WTC11 (cell line): Measurements from ENCODE around the gene SAMD1.

Experiments used
- ATF1 ChIP-seq: sonication (generic); formaldehyde crosslinking; IDR thresholded peaks from 2 replicates; pipeline ENCODE4 v1.8.1; 2023; ENCODE audit warnings: mild to moderate bottlenecking, moderate library complexity, missing genetic modification reagents
- ETV6 ChIP-seq: sonication (generic); formaldehyde crosslinking; IDR thresholded peaks from 2 replicates; pipeline ENCODE4 v1.8.1; 2022; ENCODE audit warnings: mild to moderate bottlenecking, missing genetic modification reagents
- FOXK1 ChIP-seq: sonication (generic); formaldehyde crosslinking; IDR thresholded peaks from 2 replicates; pipeline ENCODE4 v1.8.0; 2022; ENCODE audit warnings: mild to moderate bottlenecking, moderate library complexity, missing genetic modification reagents
- GABPB1 ChIP-seq: sonication (generic); formaldehyde crosslinking; IDR thresholded peaks from 2 replicates; pipeline ENCODE4 v1.8.1; 2023; ENCODE audit warnings: mild to moderate bottlenecking, missing genetic modification reagents
- NFYB ChIP-seq: sonication (generic); formaldehyde crosslinking; conservative IDR thresholded peaks from 2 replicates; pipeline ENCODE4 v1.8.0; 2022; ENCODE audit warnings: low read depth, missing genetic modification reagents
- NR1H2 ChIP-seq: sonication (generic); formaldehyde crosslinking; IDR thresholded peaks from 2 replicates; pipeline ENCODE4 v1.9.0; 2021; ENCODE audit warnings: mild to moderate bottlenecking, moderate library complexity, missing genetic modification reagents
- TF ChIP-seq, protein P1 (sequence below): sonication (generic); formaldehyde crosslinking; IDR thresholded peaks from 2 replicates; pipeline ENCODE4 v1.8.1; 2022; ENCODE audit warnings: low read depth, mild to moderate bottlenecking, moderate library complexity, missing genetic modification reagents, borderline replicate concordance
- TF ChIP-seq, protein P2 (sequence below): fragments of 200-600 bp; IDR thresholded peaks from 2 replicates; pipeline ENCODE4 v1.8.0; 2022; ENCODE audit warnings: antibody characterized with exemption
- TF ChIP-seq, protein P3 (sequence below): sonication (generic); formaldehyde crosslinking; IDR thresholded peaks from 2 replicates; pipeline ENCODE4 v1.8.0; 2023; ENCODE audit warnings: mild to moderate bottlenecking, missing genetic modification reagents
- TF ChIP-seq, protein P4 (sequence below): sonication (generic); formaldehyde crosslinking; IDR thresholded peaks from 2 replicates; pipeline ENCODE4 v1.8.0; 2022; ENCODE audit warnings: mild to moderate bottlenecking, missing genetic modification reagents
- TF ChIP-seq, protein P5 (sequence below): sonication (generic); formaldehyde crosslinking; IDR thresholded peaks from 2 replicates; pipeline ENCODE4 v1.8.0; 2023; ENCODE audit warnings: missing genetic modification reagents
- TF ChIP-seq, protein P6 (sequence below): fragments of 250-450 bp; sonication (Bioruptor Pico); conservative IDR thresholded peaks from 2 replicates; pipeline ENCODE4 v1.9.0; 2021; ENCODE audit warnings: mild to moderate bottlenecking

DNA sequence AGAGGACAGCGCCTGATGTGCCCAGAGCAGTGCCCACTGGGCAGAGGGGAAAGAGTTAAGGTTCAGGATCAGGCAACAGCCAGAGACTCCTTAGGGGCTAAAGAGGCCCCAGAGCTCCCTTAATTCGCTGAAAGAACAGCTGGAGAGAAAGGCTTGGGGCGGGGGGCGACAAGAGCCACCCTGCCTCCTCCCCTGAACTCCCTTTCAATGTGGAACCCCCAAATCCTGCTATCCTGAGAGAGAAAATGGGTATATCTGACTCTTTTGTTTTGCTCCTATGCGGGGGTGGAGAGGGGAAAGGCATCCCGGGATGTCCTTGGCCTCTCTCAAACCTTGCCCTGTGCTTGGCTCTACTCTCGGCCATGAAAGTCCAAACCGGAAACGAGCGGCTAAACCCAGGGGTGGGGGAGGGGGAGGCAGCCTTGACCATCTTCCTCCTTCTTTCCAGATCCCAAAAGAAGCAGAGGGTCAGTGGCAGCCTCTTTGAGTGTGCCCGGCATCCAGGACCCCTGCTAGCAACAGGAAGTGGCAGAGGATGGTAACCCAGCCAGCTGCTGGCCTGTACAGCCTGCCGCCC is 22.3 kb upstream of the SAMD1 start:
- TF ChIP-seq, protein P1, sequence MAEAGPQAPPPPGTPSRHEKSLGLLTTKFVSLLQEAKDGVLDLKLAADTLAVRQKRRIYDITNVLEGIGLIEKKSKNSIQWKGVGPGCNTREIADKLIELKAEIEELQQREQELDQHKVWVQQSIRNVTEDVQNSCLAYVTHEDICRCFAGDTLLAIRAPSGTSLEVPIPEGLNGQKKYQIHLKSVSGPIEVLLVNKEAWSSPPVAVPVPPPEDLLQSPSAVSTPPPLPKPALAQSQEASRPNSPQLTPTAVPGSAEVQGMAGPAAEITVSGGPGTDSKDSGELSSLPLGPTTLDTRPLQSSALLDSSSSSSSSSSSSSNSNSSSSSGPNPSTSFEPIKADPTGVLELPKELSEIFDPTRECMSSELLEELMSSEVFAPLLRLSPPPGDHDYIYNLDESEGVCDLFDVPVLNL (CRISPR knock-in tag) = no peak
- TF ChIP-seq, protein P2, sequence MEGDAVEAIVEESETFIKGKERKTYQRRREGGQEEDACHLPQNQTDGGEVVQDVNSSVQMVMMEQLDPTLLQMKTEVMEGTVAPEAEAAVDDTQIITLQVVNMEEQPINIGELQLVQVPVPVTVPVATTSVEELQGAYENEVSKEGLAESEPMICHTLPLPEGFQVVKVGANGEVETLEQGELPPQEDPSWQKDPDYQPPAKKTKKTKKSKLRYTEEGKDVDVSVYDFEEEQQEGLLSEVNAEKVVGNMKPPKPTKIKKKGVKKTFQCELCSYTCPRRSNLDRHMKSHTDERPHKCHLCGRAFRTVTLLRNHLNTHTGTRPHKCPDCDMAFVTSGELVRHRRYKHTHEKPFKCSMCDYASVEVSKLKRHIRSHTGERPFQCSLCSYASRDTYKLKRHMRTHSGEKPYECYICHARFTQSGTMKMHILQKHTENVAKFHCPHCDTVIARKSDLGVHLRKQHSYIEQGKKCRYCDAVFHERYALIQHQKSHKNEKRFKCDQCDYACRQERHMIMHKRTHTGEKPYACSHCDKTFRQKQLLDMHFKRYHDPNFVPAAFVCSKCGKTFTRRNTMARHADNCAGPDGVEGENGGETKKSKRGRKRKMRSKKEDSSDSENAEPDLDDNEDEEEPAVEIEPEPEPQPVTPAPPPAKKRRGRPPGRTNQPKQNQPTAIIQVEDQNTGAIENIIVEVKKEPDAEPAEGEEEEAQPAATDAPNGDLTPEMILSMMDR = no peak
- TF ChIP-seq, protein P3, sequence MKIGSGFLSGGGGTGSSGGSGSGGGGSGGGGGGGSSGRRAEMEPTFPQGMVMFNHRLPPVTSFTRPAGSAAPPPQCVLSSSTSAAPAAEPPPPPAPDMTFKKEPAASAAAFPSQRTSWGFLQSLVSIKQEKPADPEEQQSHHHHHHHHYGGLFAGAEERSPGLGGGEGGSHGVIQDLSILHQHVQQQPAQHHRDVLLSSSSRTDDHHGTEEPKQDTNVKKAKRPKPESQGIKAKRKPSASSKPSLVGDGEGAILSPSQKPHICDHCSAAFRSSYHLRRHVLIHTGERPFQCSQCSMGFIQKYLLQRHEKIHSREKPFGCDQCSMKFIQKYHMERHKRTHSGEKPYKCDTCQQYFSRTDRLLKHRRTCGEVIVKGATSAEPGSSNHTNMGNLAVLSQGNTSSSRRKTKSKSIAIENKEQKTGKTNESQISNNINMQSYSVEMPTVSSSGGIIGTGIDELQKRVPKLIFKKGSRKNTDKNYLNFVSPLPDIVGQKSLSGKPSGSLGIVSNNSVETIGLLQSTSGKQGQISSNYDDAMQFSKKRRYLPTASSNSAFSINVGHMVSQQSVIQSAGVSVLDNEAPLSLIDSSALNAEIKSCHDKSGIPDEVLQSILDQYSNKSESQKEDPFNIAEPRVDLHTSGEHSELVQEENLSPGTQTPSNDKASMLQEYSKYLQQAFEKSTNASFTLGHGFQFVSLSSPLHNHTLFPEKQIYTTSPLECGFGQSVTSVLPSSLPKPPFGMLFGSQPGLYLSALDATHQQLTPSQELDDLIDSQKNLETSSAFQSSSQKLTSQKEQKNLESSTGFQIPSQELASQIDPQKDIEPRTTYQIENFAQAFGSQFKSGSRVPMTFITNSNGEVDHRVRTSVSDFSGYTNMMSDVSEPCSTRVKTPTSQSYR (CRISPR knock-in tag) = no peak
- TF ChIP-seq, protein P4, sequence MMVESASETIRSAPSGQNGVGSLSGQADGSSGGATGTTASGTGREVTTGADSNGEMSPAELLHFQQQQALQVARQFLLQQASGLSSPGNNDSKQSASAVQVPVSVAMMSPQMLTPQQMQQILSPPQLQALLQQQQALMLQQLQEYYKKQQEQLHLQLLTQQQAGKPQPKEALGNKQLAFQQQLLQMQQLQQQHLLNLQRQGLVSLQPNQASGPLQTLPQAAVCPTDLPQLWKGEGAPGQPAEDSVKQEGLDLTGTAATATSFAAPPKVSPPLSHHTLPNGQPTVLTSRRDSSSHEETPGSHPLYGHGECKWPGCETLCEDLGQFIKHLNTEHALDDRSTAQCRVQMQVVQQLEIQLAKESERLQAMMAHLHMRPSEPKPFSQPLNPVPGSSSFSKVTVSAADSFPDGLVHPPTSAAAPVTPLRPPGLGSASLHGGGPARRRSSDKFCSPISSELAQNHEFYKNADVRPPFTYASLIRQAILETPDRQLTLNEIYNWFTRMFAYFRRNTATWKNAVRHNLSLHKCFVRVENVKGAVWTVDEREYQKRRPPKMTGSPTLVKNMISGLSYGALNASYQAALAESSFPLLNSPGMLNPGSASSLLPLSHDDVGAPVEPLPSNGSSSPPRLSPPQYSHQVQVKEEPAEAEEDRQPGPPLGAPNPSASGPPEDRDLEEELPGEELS (CRISPR knock-in tag) = no peak
- TF ChIP-seq ATF1 (CRISPR knock-in tag) (no peak), NR1H2 (no peak), NFYB (CRISPR knock-in tag) (no peak), FOXK1 (no peak), GABPB1 (CRISPR knock-in tag) (no peak), ETV6 (no peak)
- TF ChIP-seq, protein P5, sequence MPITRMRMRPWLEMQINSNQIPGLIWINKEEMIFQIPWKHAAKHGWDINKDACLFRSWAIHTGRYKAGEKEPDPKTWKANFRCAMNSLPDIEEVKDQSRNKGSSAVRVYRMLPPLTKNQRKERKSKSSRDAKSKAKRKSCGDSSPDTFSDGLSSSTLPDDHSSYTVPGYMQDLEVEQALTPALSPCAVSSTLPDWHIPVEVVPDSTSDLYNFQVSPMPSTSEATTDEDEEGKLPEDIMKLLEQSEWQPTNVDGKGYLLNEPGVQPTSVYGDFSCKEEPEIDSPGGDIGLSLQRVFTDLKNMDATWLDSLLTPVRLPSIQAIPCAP (CRISPR knock-in tag) = no peak
- TF ChIP-seq, protein P6, sequence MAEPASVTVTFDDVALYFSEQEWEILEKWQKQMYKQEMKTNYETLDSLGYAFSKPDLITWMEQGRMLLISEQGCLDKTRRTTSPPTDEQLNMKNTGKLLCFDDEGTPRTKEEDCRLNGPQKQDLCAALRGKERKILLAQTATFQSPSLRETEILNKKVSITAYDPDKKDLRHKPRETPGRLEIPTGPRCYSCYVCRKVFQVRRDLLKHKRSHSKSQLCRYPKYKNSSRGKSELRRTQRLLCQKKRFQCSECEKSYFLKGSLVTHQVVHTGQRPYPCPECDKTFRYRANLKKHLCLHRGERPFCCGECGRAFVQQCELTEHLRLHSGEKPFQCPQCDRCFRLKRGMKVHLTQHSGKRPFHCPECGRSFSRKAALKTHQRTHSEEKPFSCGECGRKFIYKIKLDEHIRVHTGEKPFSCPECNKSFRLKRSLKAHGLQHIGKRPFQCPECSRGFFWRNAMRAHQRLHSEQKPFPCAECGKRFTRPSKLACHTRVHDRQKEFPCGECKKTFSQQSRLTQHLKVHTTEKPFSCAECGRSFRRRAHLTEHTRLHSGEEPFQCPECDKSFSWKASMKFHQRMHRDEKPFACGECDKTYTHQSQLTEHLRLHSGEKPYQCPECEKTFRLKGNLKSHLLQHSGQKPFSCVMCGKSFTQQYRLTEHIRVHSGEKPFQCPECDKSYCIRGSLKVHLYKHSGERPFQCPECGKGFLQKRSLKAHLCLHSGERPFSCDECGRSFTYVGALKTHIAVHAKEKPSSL (CRISPR knock-in tag) = no peak
